Effector memory CD4-positive, alpha-beta T cell (primary cell): ENCODE results near the gene RHOBTB3.

Experiments
- DNase-seq, 3 donors: peaks; one replicate each; pipeline ENCODE4 v3.0.0-alpha.2; 2020
- H3K27ac ChIP-seq: 2 replicates; pipeline ENCODE4 v1.7.0; 2013; ENCODE audit warnings: mild to moderate bottlenecking, low read length, moderate library complexity; ENCODE audit not compliant: insufficient read depth, poor library complexity, severe bottlenecking
- H3K27me3 ChIP-seq: replicated peaks from 2 replicates; pipeline ENCODE4 v1.7.0; 2013; ENCODE audit warnings: mild to moderate bottlenecking, low read length; ENCODE audit not compliant: insufficient read depth, control insufficient read depth, poor library complexity, severe bottlenecking
- H3K36me3 ChIP-seq: 2 replicates; pipeline ENCODE4 v1.7.0; 2013; ENCODE audit warnings: mild to moderate bottlenecking, low read length, moderate library complexity; ENCODE audit not compliant: control insufficient read depth, insufficient read depth
- H3K4me1 ChIP-seq: 2 replicates; pipeline ENCODE4 v1.7.0; 2013; ENCODE audit warnings: low read length, mild to moderate bottlenecking; ENCODE audit not compliant: control insufficient read depth, insufficient read depth, poor library complexity, severe bottlenecking
- H3K4me3 ChIP-seq: 2 replicates; pipeline ENCODE4 v1.7.0; 2013; ENCODE audit warnings: low read length, low read depth, mild to moderate bottlenecking; ENCODE audit not compliant: insufficient read depth, poor library complexity, severe bottlenecking
- H3K9me3 ChIP-seq: 2 replicates; pipeline ENCODE4 v1.7.0; 2013; ENCODE audit warnings: mild to moderate bottlenecking, low read length, moderate library complexity; ENCODE audit not compliant: control insufficient read depth

The RHOBTB3 gene

GRCh38 chr5:95799191-95799835 is 68.2 kb downstream of the RHOBTB3 start:
- Histone ChIP-seq H3K9me3 (no peaks in the 10 kb centered on the region), H3K36me3 (no peaks in the 10 kb centered on the region), H3K27me3 (no peaks in the 10 kb centered on the region), H3K27ac (no peak overlapping the region), H3K4me1 (no peaks in the 10 kb centered on the region), H3K4me3 (no peak overlapping the region)
- no peak for DNase-seq

- no peaks in the 10 kb centered on the region for H3K36me3 ChIP-seq
- no peaks in the 10 kb centered on the region for H3K27me3 ChIP-seq
- H3K4me1 ChIP-seq = no peaks in the 10 kb centered on the region
- H3K27ac ChIP-seq = no peak overlapping the region
- H3K4me3 ChIP-seq = no peak overlapping the region
- no peaks in the 10 kb centered on the region for H3K9me3 ChIP-seq
- DNase-seq = no peak
Measured at GRCh38 chr5:95800553-95800952, 69.4 kb downstream of the RHOBTB3 start.

GRCh38 chr5:95801532-95801931 is 70.4 kb downstream of the RHOBTB3 start:
- Histone ChIP-seq H3K27me3 (no peaks in the 10 kb centered on the region), H3K27ac (no peak overlapping the region), H3K4me3 (no peak overlapping the region), H3K4me1 (no peaks in the 10 kb centered on the region), H3K36me3 (no peaks in the 10 kb centered on the region), H3K9me3 (no peaks in the 10 kb centered on the region)
- DNase-seq = no peak

GRCh38 chr5:95801961-95802360 is 70.8 kb downstream of the RHOBTB3 start:
- no peaks in the 10 kb centered on the region for H3K27me3 ChIP-seq
- no peaks in the 10 kb centered on the region for H3K9me3 ChIP-seq
- no peak overlapping the region for H3K4me3 ChIP-seq
- H3K27ac ChIP-seq = no peak overlapping the region
- no peak for DNase-seq
- H3K4me1 ChIP-seq = no peaks in the 10 kb centered on the region
- no peaks in the 10 kb centered on the region for H3K36me3 ChIP-seq

DNA sequence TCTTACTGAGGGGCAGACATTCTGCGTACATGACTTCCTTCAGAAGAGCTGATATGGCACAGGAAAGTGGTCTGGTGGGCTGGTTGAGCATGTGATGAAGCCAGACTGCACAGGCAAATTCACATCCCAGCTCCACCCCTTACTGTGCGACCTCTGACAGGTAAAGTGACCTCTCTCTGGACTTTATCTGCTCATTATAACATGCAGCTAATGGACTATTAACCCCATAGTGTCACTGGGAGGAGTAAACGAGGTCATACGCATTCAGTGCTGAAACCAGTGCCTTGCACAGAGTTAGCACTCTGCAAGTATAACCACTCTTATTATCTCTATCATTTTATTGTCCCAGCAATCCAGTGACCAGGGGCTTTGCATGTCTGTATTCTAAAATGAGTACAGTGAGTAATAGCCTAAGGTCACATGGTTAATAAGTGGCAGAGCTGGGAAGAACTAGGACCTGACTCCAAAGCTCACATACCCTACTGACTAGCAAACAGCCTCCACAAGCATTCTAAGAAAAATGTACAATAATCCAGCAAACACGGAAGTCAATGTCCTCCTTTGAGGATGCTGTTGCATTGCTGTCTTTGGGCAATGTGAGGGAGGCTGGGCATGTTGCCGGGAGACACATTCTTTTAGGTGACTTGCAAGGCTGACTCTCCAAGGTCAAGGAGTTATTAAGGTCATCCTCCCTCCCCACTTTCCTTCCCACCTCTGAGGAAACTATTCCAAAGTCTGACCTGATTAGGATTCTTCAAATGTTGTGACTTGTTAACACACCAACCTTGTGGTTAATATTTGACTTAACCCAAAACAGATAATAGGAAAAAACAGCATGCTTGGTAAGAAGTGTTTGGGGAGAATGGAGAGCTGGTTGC is 72.4 kb downstream of the RHOBTB3 start:
- H3K27ac ChIP-seq = no peak overlapping the region
- no peaks in the 10 kb centered on the region for H3K27me3 ChIP-seq
- no peaks in the 10 kb centered on the region for H3K9me3 ChIP-seq
- H3K36me3 ChIP-seq = no peaks in the 10 kb centered on the region
- no peak for DNase-seq
- H3K4me3 ChIP-seq = no peak overlapping the region
- H3K4me1 ChIP-seq = peaks cover 12% of the 10 kb centered on the region

- no peak for DNase-seq
- no peaks in the 10 kb centered on the region for H3K36me3 ChIP-seq
- no peak overlapping the region for H3K27ac ChIP-seq
Measured at GRCh38 chr5:95804736-95805539, 73.8 kb downstream of the RHOBTB3 start.

DNA sequence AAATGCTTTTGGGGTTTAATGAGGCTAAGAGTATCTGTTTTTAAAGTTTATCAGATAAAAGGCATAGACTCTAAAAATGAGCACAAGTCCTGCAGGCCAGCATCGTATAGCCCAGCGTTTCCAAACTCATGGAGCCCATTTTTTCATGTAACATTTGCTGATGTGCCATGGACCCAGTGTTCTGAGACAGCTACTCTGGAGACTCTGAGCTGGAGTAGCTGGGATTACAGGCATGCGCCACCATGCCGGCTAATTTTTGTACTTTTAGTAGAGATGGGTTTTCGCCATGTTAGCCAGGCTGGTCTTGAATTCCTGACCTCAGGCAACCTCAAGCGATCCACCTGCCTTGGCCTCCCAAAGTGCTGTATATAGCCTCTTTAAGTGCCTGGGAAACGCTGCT is 75.6 kb downstream of the RHOBTB3 start:
- no peaks in the 10 kb centered on the region for H3K9me3 ChIP-seq
- DNase-seq = no peak
- H3K4me3 ChIP-seq = no peak overlapping the region
- peaks cover 39% of the 10 kb centered on the region for H3K4me1 ChIP-seq
- H3K27ac ChIP-seq = no peak overlapping the region
- no peaks in the 10 kb centered on the region for H3K27me3 ChIP-seq
- no peaks in the 10 kb centered on the region for H3K36me3 ChIP-seq

More at GRCh38 chr5:95804736-95805539, 73.8 kb downstream of the RHOBTB3 start:
- no peaks in the 10 kb centered on the region for H3K9me3 ChIP-seq
- H3K4me3 ChIP-seq = no peak overlapping the region
- H3K27me3 ChIP-seq = no peaks in the 10 kb centered on the region
- H3K4me1 ChIP-seq = peaks cover 25% of the 10 kb centered on the region

DNA sequence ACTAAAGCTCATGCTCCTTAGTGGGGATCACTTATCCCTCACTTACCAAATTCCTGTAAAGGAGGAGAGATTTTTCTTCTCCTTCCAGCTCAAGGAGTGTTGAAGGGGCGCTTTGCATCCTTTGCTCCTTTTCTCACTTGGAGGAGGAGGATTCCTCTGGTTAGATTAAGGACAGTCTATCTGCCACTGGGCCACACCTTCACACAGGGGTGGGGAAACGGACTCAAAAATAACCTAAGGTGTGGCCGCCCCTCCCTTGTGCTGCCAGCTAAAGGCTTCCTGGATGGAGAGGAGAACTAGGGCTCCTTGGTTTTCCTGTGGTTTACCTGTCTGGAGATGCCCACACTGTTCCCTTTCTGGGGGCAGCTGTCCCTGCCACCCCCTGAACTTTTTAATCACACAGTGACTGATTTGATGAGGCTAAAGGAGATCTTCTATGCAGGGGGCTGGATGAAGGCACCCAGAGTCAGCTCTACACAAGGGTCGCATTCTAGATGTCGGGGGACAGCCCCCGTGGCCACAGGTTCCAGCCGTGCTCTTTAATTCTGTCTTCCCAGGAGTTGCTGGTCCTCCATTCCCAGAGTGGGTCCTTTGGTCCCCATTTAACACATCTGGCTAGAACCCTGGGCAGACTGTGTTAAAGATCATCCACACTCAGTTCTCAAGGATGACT is 77.0 kb downstream of the RHOBTB3 start:
- peak overlapping the region; percentile 26 for H3K4me3 ChIP-seq
- no peaks in the 10 kb centered on the region for H3K27me3 ChIP-seq
- H3K27ac ChIP-seq = peak overlapping the region; percentile 68
- no peaks in the 10 kb centered on the region for H3K9me3 ChIP-seq
- H3K4me1 ChIP-seq = peaks cover 54% of the 10 kb centered on the region
- H3K36me3 ChIP-seq = peaks cover under 1% of the 10 kb centered on the region
- no peak for DNase-seq

- H3K36me3 ChIP-seq = peaks cover 7% of the 10 kb centered on the region
- no peaks in the 10 kb centered on the region for H3K9me3 ChIP-seq
- H3K27me3 ChIP-seq = no peaks in the 10 kb centered on the region
- peak overlapping the region; percentile 26 for H3K4me3 ChIP-seq
- peaks cover 55% of the 10 kb centered on the region for H3K4me1 ChIP-seq
- peak; percentile 59 to 77 (median 72) for DNase-seq
- peak overlapping the region; percentile 68 for H3K27ac ChIP-seq
Measured at GRCh38 chr5:95808686-95809413, 77.7 kb downstream of the RHOBTB3 start.
